HEK293 (cell line): Measurements from ENCODE around the gene FRS2.

Source experiments
- GLIS2 ChIP-seq: fragments of 450-650 bp; formaldehyde crosslinking; IDR thresholded peaks from 2 replicates; pipeline ENCODE4 v1.5.1; 2016; ENCODE audit warnings: missing biosample characterization, missing genetic modification characterization
- KLF16 ChIP-seq: fragments of 450-650 bp; formaldehyde crosslinking; IDR thresholded peaks from 2 replicates; pipeline ENCODE4 v1.5.1; 2017; ENCODE audit warnings: missing biosample characterization, missing genetic modification characterization
- KLF9 ChIP-seq: fragments of 450-650 bp; formaldehyde crosslinking; IDR thresholded peaks from 2 replicates; pipeline ENCODE4 v1.5.1; 2016; ENCODE audit warnings: missing biosample characterization, missing genetic modification characterization, low read depth
- SCRT1 ChIP-seq: fragments of 450-650 bp; formaldehyde crosslinking; IDR thresholded peaks from 2 replicates; pipeline ENCODE4 v1.5.1; 2016; ENCODE audit warnings: missing biosample characterization, missing genetic modification characterization, borderline replicate concordance
- ZBTB20 ChIP-seq: fragments of 450-650 bp; formaldehyde crosslinking; IDR thresholded peaks from 2 replicates; pipeline ENCODE4 v1.5.1; 2016; ENCODE audit warnings: missing biosample characterization, missing genetic modification characterization
- ZBTB8A ChIP-seq: fragments of 450-650 bp; formaldehyde crosslinking; IDR thresholded peaks from 2 replicates; pipeline ENCODE4 v1.5.1; 2016; ENCODE audit warnings: missing biosample characterization, missing genetic modification characterization
- ZFP69B ChIP-seq: fragments of 450-650 bp; formaldehyde crosslinking; IDR thresholded peaks from 2 replicates; pipeline ENCODE4 v1.5.1; 2016; ENCODE audit warnings: missing biosample characterization, missing genetic modification characterization
- ZIC2 ChIP-seq: fragments of 450-650 bp; formaldehyde crosslinking; IDR thresholded peaks from 2 replicates; pipeline ENCODE4 v1.5.1; 2016; ENCODE audit warnings: missing biosample characterization, missing genetic modification characterization
- ZNF121 ChIP-seq: fragments of 450-650 bp; formaldehyde crosslinking; IDR thresholded peaks from 2 replicates; pipeline ENCODE4 v1.5.1; 2016; ENCODE audit warnings: missing biosample characterization, missing genetic modification characterization
- ZNF146 ChIP-seq: fragments of 450-650 bp; formaldehyde crosslinking; IDR thresholded peaks from 2 replicates; pipeline ENCODE4 v1.5.1; 2016; ENCODE audit warnings: missing biosample characterization, missing genetic modification characterization
- ZNF155 ChIP-seq: fragments of 450-650 bp; formaldehyde crosslinking; IDR thresholded peaks from 2 replicates; pipeline ENCODE4 v1.5.1; 2016; ENCODE audit warnings: missing biosample characterization, missing genetic modification characterization
- ZNF16 ChIP-seq: fragments of 450-650 bp; formaldehyde crosslinking; IDR thresholded peaks from 2 replicates; pipeline ENCODE4 v1.5.1; 2016; ENCODE audit warnings: low read depth, missing biosample characterization, missing genetic modification characterization
- ZNF341 ChIP-seq: fragments of 450-650 bp; formaldehyde crosslinking; IDR thresholded peaks from 2 replicates; pipeline ENCODE4; 2016; ENCODE audit warnings: low read depth, missing biosample characterization, missing genetic modification characterization
- ZNF404 ChIP-seq: fragments of 450-650 bp; formaldehyde crosslinking; IDR thresholded peaks from 2 replicates; pipeline ENCODE4 v1.5.1; 2017; ENCODE audit warnings: missing biosample characterization, missing genetic modification characterization
- ZNF416 ChIP-seq: fragments of 450-650 bp; formaldehyde crosslinking; IDR thresholded peaks from 2 replicates; pipeline ENCODE4 v1.5.1; 2016; ENCODE audit warnings: missing biosample characterization, missing genetic modification characterization
- ZNF561 ChIP-seq: fragments of 450-650 bp; IDR thresholded peaks from 2 replicates; pipeline ENCODE4 v1.5.1; 2018; ENCODE audit warnings: missing biosample characterization, missing genetic modification characterization, borderline replicate concordance
- ZNF600 ChIP-seq: fragments of 450-650 bp; formaldehyde crosslinking; IDR thresholded peaks from 2 replicates; pipeline ENCODE4 v1.5.1; 2016; ENCODE audit warnings: missing biosample characterization, missing genetic modification characterization
- ZNF654 ChIP-seq: fragments of 450-650 bp; formaldehyde crosslinking; IDR thresholded peaks from 2 replicates; pipeline ENCODE4 v1.5.1; 2016; ENCODE audit warnings: low read depth, missing biosample characterization, missing genetic modification characterization
- ZNF76 ChIP-seq: fragments of 450-650 bp; formaldehyde crosslinking; IDR thresholded peaks from 2 replicates; pipeline ENCODE4; 2016; ENCODE audit warnings: low read depth, missing biosample characterization, missing genetic modification characterization, borderline replicate concordance
- TF ChIP-seq, protein P1 (sequence below): fragments of 450-650 bp; formaldehyde crosslinking; IDR thresholded peaks from 2 replicates; pipeline ENCODE4 v1.5.1; 2016; ENCODE audit warnings: missing biosample characterization, missing genetic modification characterization
- TF ChIP-seq, protein P2 (sequence below): fragments of 450-650 bp; formaldehyde crosslinking; IDR thresholded peaks from 2 replicates; pipeline ENCODE4 v1.5.1; 2016; ENCODE audit warnings: missing biosample characterization, missing genetic modification characterization
- TF ChIP-seq, protein P3 (sequence below): fragments of 450-650 bp; formaldehyde crosslinking; optimal IDR thresholded peaks from 2 replicates; pipeline ENCODE3; 2016; ENCODE audit warnings: missing biosample characterization, mild to moderate bottlenecking, missing genetic modification characterization
- TF ChIP-seq, protein P4 (sequence below): fragments of 450-650 bp; formaldehyde crosslinking; conservative IDR thresholded peaks from 2 replicates; pipeline ENCODE4 v1.5.1; 2016; ENCODE audit warnings: low read depth, missing biosample characterization, missing genetic modification characterization
- TF ChIP-seq, protein P5 (sequence below): fragments of 450-650 bp; formaldehyde crosslinking; IDR thresholded peaks from 2 replicates; pipeline ENCODE4 v1.5.1; 2016; ENCODE audit warnings: missing biosample characterization, missing genetic modification characterization
- TF ChIP-seq, protein P6 (sequence below): fragments of 450-650 bp; formaldehyde crosslinking; IDR thresholded peaks from 2 replicates; pipeline ENCODE4 v1.5.1; 2016; ENCODE audit warnings: missing biosample characterization, missing genetic modification characterization
- TF ChIP-seq, protein P7 (sequence below): fragments of 450-650 bp; formaldehyde crosslinking; IDR thresholded peaks from 2 replicates; pipeline ENCODE4 v1.5.1; 2016; ENCODE audit warnings: missing biosample characterization, missing genetic modification characterization
- TF ChIP-seq, protein P8 (sequence below): fragments of 450-650 bp; formaldehyde crosslinking; IDR thresholded peaks from 2 replicates; pipeline ENCODE4 v1.5.1; 2016; ENCODE audit warnings: missing biosample characterization, missing genetic modification characterization

FRS2 gene

DNA sequence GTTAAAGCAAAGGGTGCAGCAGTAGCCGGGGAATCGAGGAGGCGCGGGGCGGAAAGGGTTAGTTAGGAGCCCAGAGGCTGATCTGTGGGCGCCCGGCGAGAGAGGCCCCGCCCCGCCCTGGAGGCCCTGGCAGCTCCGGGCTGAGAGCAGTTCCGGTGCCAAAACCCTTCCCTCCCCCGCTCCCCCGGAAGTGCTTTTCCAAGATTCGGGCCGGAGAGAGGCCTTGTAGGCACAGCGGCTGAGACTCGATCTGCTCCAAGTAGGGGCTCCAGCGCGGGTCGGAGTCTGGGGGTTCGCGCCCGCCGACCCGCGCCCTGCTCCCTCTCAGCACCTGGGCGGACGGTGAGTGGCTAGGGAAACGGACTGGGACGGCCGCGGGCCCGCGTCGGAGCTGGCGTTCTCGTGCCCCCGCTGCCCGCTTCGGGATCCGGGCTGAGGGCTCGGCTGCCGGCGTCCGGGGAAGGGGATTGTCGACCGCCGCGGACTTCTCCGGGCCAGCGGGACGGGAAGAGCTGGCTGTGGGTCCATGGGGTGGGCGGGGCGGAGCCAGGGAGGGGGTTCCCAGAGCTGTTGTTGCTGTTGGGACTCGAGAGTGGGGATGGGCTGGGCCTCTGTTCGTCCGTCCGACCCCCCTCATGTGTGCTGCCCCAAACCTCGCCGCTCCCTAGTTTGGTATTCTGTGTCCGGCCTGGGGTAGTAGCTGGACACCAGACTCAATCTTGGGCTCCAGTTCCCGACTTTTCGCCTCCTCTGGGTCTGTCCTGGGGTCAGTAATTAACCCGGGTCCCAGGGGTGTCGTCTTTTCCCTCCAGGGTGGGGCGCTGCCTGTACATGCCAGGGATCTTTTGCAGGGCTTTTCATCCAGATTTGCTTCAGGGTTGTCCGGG lies at the start of gene FRS2 (continued):
- TF ChIP-seq, protein P1, sequence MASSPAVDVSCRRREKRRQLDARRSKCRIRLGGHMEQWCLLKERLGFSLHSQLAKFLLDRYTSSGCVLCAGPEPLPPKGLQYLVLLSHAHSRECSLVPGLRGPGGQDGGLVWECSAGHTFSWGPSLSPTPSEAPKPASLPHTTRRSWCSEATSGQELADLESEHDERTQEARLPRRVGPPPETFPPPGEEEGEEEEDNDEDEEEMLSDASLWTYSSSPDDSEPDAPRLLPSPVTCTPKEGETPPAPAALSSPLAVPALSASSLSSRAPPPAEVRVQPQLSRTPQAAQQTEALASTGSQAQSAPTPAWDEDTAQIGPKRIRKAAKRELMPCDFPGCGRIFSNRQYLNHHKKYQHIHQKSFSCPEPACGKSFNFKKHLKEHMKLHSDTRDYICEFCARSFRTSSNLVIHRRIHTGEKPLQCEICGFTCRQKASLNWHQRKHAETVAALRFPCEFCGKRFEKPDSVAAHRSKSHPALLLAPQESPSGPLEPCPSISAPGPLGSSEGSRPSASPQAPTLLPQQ (tag by site-specific recombination), result peak; percentile 78; the same call in 1 of the 2 replicates
- TF ChIP-seq ZNF654 (tag by site-specific recombination), result peak; percentile 20
- TF ChIP-seq, protein P2, sequence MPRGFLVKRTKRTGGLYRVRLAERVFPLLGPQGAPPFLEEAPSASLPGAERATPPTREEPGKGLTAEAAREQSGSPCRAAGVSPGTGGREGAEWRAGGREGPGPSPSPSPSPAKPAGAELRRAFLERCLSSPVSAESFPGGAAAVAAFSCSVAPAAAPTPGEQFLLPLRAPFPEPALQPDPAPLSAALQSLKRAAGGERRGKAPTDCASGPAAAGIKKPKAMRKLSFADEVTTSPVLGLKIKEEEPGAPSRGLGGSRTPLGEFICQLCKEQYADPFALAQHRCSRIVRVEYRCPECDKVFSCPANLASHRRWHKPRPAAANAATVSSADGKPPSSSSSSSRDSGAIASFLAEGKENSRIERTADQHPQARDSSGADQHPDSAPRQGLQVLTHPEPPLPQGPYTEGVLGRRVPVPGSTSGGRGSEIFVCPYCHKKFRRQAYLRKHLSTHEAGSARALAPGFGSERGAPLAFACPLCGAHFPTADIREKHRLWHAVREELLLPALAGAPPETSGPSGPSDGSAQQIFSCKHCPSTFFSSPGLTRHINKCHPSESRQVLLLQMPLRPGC, result no peak
- peak; percentile 23; the same call in 1 of the 2 replicates for TF ChIP-seq ZNF146 (tag by site-specific recombination)
- TF ChIP-seq ZFP69B (tag by site-specific recombination), result 0 out of 2 replicates have a peak, but pooled peaks have one; percentile 40
- TF ChIP-seq, protein P3, sequence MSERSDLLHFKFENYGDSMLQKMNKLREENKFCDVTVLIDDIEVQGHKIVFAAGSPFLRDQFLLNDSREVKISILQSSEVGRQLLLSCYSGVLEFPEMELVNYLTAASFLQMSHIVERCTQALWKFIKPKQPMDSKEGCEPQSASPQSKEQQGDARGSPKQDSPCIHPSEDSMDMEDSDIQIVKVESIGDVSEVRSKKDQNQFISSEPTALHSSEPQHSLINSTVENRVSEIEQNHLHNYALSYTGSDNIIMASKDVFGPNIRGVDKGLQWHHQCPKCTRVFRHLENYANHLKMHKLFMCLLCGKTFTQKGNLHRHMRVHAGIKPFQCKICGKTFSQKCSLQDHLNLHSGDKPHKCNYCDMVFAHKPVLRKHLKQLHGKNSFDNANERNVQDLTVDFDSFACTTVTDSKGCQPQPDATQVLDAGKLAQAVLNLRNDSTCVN, result peak; percentile 79
- TF ChIP-seq ZBTB8A (tag by site-specific recombination), result peak; percentile 97
- no peak for TF ChIP-seq ZIC2 (tag by site-specific recombination)
- peak; percentile 83 for TF ChIP-seq ZNF561
- peak; percentile 67; the same call in 1 of the 2 replicates for TF ChIP-seq GLIS2 (tag by site-specific recombination)
- TF ChIP-seq, protein P4, sequence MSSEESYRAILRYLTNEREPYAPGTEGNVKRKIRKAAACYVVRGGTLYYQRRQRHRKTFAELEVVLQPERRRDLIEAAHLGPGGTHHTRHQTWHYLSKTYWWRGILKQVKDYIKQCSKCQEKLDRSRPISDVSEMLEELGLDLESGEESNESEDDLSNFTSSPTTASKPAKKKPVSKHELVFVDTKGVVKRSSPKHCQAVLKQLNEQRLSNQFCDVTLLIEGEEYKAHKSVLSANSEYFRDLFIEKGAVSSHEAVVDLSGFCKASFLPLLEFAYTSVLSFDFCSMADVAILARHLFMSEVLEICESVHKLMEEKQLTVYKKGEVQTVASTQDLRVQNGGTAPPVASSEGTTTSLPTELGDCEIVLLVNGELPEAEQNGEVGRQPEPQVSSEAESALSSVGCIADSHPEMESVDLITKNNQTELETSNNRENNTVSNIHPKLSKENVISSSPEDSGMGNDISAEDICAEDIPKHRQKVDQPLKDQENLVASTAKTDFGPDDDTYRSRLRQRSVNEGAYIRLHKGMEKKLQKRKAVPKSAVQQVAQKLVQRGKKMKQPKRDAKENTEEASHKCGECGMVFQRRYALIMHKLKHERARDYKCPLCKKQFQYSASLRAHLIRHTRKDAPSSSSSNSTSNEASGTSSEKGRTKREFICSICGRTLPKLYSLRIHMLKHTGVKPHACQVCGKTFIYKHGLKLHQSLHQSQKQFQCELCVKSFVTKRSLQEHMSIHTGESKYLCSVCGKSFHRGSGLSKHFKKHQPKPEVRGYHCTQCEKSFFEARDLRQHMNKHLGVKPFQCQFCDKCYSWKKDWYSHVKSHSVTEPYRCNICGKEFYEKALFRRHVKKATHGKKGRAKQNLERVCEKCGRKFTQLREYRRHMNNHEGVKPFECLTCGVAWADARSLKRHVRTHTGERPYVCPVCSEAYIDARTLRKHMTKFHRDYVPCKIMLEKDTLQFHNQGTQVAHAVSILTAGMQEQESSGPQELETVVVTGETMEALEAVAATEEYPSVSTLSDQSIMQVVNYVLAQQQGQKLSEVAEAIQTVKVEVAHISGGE, result peak; percentile 97
- TF ChIP-seq, protein P5, sequence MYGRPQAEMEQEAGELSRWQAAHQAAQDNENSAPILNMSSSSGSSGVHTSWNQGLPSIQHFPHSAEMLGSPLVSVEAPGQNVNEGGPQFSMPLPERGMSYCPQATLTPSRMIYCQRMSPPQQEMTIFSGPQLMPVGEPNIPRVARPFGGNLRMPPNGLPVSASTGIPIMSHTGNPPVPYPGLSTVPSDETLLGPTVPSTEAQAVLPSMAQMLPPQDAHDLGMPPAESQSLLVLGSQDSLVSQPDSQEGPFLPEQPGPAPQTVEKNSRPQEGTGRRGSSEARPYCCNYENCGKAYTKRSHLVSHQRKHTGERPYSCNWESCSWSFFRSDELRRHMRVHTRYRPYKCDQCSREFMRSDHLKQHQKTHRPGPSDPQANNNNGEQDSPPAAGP (tag by site-specific recombination), result peak; percentile 77; the same call in 1 of the 2 replicates
- TF ChIP-seq ZNF341, result peak; percentile 81
- TF ChIP-seq SCRT1 (tag by site-specific recombination), result no peak
- TF ChIP-seq, protein P6, sequence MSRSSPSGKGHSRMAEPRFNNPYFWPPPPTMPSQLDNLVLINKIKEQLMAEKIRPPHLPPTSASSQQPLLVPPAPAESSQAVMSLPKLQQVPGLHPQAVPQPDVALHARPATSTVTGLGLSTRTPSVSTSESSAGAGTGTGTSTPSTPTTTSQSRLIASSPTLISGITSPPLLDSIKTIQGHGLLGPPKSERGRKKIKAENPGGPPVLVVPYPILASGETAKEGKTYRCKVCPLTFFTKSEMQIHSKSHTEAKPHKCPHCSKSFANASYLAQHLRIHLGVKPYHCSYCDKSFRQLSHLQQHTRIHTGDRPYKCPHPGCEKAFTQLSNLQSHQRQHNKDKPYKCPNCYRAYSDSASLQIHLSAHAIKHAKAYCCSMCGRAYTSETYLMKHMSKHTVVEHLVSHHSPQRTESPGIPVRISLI, result no peak
- no peak for TF ChIP-seq ZNF416 (tag by site-specific recombination)
- no peak for TF ChIP-seq ZNF155 (tag by site-specific recombination)
- peak; percentile 57; the same call in 1 of the 2 replicates for TF ChIP-seq ZBTB20 (tag by site-specific recombination)
- TF ChIP-seq ZNF76 (tag by site-specific recombination), result peak; percentile 66; the same call in 1 of the 2 replicates
- TF ChIP-seq KLF16 (tag by site-specific recombination), result peak; percentile 68
- TF ChIP-seq, protein P7, sequence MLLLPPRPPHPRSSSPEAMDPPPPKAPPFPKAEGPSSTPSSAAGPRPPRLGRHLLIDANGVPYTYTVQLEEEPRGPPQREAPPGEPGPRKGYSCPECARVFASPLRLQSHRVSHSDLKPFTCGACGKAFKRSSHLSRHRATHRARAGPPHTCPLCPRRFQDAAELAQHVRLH (tag by site-specific recombination), result peak; percentile 99
- no peak for TF ChIP-seq ZNF404
- TF ChIP-seq KLF9 (tag by site-specific recombination), result peak; percentile 75
- TF ChIP-seq ZNF600, result peak; percentile 80; the same call in 1 of the 2 replicates
- TF ChIP-seq ZNF121 (tag by site-specific recombination), result 0 out of 2 replicates have a peak, but pooled peaks have one; percentile 19
- no peak for TF ChIP-seq ZNF16
- TF ChIP-seq, protein P8, sequence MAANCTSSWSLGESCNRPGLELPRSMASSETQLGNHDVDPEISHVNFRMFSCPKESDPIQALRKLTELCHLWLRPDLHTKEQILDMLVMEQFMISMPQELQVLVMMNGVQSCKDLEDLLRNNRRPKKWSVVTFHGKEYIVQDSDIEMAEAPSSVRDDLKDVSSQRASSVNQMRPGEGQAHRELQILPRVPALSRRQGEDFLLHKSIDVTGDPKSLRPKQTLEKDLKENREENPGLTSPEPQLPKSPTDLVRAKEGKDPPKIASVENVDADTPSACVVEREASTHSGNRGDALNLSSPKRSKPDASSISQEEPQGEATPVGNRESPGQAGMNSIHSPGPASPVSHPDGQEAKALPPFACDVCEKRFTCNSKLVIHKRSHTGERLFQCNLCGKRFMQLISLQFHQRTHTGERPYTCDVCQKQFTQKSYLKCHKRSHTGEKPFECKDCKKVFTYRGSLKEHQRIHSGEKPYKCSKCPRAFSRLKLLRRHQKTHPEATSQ (tag by site-specific recombination), result 0 out of 2 replicates have a peak, but pooled peaks have one; percentile 35
